GM18511 (cell line): Measurements from ENCODE around the gene CNN3.

Experiments
- ATAC-seq: cut with Tn5 transposase; IDR thresholded peaks from one replicate; pipeline ENCODE4 v1.9.1; 2021; ENCODE audit warnings: mild to moderate bottlenecking, moderate library complexity; ENCODE audit not compliant: unreplicated experiment

Gene CNN3

DNA sequence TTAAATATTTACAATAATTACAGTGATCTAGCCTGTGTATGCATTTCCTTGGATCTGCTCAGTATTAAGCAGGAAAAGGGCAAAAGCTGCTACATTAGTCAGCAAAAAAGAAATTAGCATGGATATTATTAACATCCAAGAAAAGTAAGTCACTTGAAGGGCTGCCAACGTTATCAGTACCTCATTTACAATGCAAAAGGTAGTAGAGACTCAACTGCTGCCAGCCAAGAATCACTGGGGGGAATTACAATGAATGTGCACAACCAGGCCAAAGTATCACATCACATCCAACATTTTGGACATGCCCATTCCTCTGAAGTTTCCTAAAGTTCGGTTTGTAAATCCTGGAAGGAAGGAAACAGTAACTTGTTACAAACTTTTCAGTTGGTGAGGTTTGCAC lies 1.9 kb downstream of the CNN3 start:
- ATAC-seq: no peak

DNA sequence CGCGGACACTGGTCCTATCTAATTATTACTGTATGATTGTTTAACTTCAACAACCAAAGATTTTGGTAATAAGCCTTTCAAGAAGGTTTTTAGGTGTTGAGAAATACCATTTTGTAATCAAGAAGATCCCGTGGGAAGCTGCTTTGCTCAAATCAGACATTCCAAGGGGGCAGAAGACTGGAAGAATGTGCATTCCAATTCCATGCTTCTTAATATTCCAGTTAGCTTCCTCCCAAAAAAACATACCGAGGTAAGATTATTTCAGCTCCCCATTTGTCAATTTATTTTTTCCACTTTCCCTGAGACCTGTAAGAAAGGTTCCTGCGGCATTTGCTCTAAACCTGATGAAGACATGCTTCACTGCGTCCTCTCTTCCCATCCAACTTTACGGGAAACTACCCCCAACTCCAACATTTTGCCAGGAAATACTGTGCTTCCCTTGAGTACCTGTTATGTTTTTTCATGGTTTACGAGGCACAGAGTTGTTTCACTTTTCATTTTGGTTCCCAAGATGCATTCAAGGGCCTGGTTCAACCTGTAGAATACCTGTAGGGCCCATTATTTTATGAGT lies 4.1 kb downstream of the CNN3 start:
- no peak for ATAC-seq

DNA sequence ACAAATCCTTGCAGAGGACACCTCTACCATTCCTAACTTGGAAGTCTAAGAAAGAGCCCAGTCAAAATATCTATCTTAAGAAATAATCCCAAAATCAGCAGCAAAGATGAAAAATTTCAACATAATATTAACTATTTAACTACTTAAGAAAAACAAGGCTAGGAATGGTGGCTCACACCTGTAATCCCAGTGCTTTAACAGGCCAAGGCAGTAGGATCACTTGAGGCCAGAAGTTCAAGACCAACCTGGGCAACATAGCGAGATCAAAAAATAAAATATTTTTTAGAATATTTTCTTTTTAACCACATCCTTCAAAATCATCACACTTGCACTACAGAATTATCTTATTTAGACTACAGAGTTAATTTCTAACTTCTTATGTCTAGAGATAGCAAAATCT lies 4.9 kb downstream of the CNN3 start:
- ATAC-seq: no peak

DNA sequence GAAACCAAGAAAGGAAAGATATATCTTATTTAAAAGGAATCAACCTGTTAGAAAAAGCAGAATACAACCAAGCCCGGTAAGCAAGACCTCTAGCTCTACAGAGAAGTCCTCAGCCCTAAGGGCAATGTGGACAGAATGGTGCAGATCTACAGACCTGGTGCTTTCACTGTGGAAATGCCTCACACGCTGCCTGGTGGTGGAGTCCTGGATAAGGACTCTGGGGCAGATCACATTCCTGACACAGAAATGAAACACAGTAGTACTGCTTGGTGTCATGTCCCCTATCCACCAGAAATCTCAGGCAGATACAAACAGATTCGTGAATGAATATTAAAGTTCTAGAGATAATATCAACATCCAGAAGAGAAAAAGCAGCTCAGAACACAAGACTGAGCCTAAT lies 6.8 kb downstream of the CNN3 start:
- no peak for ATAC-seq

DNA sequence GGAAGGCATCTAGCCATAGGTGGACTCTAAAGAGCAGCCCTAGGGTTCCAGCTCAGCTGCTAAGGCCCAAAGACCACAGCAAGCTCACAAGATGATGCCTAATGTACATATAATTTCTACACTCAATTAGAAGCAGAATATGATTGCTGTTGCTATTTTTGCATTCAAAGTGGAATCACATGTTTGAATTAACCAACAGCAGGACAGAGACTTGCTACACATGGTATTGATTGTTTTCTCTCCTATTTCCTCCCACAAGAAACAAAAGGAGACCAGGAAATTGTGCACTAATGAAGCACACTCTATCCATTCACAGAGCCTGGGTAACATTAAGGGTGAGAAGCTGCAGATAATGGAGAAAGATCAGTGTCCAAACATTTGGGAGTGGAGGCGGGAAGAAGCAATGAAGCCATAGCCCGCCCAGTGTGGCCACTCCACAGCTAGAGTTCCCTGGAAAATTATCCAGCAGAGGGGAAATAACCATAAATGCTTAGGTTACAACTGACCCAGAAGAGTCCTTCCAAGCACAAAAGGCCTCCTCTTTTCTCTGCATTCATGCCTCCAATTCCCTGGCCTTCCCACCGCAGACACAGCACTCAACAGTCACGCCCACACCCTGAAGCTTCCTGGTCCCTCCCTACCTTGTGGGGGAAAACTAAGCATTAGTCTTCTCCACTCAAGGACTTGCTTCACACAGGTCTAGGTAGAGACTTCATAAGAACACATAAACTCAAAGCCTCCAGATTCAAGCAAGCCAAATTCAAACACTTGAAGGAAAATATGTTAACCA lies 7.5 kb downstream of the CNN3 start:
- no peak for ATAC-seq

DNA sequence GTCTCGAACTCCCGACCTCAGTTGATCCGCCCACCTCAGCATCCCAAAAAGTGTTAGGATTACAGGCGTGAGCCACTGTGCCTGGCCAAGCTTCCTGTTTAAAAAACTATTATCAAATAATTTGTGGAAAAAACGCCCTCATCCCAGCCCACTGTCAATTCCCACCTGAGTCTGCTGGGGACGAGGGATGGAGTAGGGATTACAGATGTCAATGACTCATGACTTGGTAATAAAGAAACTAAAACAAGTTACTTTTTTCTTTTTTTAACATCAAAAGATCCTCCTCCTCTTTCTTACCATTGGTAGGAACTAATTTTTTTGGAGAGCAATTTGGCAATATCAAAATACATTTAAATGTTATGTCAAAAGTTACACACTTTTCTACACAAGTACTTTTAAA lies 9.7 kb downstream of the CNN3 start:
- no peak for ATAC-seq

DNA sequence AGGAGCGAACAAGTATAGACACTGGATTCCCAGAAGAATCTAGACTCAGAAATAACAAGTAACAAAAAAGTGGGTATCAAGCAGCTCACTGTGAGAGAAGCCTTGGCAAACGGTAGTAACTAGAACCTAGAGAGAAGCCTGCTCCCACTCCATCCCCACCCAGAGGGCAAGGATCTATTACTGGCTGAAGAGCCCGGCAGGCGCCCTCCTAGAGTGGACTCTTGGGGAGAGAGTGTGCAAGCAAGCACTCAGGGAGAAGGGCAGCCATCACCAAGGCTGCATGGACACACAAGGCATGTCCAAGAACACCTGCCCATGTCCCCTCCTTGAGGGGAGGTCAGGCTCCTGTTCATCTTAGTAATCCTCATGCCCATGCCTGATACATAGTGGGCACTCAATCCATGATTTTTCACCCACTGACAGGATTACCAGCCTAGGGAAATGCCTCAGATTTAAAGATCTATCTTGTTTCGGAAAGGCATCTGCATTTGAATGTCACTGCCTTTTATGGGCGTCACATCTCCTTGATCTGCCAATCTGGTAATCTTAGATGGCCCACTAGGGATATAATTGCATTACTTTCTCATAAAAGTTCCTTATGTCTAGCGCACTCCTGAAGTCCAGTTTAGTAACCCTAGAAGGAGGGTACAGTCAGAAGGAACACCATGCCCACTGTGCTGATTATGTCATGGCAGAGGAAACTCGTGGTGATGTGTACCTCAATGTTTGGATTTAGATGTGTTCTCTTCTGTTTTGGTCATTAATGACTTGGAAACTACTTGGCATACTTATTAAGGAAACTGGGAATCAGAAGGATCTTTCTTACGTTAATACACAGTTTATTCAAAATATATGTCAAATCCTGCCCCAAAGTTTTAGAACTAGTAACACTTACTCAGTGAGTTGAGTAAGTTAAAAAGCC lies 14.4 kb downstream of the CNN3 start:
- ATAC-seq: no peak

DNA sequence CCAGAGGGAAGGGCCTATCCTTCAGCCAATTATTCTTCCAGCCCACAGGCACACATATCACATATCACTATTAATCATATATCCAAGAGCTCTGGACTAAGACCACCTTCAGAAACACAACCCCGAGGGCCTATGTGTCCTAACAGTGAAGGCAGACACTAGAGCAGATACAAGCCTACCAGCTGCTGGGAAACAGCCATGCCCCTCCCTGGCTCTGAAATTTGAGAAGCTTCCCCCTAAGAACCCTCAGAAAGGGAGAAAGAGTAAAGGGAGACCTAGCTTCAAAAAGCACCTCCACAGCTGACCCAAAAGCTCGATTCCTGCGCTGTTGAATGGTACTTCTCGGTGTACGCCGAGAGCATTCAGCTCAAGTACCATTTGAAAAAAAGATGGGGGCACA lies 17.4 kb downstream of the CNN3 start:
- no peak for ATAC-seq

DNA sequence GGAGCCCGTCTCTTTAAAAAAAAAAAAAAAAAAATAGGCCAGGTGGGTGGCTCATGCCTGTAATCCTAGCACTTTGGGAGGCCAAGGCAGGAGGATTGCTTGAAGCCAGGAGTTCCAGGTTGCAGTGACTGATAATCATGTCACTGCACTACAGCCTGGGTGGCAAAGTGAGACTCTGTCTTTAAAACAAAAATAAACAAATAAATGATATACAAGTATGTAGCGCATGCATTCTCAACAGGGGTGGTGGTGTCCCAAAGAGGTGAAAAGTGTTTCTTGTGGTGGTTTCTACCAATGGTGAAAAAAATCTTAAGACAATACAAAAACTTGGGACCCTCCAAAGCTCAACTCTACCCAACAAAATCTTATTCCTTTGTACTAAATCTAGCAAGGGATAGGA lies 17.9 kb downstream of the CNN3 start:
- ATAC-seq: no peak

DNA sequence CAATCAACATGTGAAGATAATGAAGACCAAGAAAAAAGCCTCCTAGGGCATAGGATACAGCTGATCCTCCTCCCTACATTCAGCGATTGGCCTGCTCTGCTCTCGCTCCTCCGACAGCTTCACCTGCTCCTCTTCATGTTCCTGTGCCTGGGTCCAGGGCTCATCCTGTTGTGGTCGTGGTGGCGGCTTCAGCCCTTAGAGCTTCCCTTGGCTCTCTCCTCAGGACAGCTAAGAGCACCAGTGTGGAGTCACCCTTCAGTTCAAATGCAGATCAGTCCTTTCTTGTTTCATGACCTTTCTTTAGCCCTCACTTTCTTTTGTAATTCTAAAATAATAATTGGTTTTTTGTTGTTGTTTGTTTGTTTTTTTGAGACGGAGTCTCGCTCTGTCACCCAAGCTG lies 18.7 kb downstream of the CNN3 start:
- ATAC-seq: no peak

DNA sequence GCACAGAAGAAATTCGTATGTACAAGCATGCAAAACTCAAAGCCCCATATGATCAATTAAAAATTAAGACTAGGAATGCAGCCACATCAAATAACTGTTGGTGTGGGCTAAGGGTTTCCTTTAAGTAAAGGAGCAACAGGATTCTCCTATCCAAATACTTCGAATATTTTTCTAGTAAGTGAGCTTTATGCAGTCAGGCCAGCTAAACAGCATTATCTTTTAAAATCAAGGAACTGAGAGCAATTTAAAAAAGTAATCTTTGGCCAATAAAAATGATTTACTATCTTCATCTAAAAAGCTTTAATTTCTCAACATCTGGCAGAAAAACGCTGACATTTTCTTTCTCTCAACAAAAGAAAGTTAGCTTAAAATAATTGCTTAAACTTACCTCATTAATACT lies 19.8 kb downstream of the CNN3 start:
- no peak for ATAC-seq

DNA sequence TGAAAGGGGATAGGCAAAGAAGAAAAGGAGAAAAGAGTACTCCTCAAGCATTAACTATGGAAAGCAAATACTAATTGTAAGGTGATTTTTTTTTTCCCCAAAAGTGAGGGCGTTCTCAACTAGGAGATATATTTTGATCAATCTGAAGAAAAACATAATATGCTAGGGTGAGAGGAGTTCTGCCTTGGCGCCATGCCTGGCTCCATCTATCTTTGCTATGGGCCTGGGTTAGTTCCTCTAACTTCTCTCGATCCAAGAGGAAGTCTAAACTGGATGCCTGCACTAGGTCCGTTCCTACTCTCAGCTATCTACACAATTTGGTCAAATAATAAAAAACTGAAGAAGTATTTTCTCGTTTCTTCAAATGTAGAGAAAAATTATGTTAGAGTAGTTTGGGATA lies 20.5 kb downstream of the CNN3 start:
- no peak for ATAC-seq

DNA sequence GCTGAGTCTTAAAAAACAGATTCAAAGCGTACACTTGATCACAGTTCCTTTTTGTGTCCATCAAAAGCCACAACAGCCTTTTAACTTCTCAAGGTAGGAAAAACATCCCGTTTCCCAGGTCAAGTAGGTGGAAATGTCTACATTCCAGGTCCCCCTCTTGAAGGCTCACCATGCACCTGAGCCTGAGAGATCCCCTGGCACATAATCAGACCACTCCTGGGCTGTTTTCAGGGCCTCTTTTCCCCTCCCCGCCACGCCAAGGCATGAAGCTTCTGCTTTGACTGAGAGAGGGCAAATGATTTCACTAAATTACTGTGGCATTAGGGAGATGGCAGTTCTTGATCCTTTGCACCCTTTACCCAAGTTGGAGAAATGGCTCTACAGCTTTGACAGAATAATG lies 21.7 kb downstream of the CNN3 start:
- no peak for ATAC-seq

DNA sequence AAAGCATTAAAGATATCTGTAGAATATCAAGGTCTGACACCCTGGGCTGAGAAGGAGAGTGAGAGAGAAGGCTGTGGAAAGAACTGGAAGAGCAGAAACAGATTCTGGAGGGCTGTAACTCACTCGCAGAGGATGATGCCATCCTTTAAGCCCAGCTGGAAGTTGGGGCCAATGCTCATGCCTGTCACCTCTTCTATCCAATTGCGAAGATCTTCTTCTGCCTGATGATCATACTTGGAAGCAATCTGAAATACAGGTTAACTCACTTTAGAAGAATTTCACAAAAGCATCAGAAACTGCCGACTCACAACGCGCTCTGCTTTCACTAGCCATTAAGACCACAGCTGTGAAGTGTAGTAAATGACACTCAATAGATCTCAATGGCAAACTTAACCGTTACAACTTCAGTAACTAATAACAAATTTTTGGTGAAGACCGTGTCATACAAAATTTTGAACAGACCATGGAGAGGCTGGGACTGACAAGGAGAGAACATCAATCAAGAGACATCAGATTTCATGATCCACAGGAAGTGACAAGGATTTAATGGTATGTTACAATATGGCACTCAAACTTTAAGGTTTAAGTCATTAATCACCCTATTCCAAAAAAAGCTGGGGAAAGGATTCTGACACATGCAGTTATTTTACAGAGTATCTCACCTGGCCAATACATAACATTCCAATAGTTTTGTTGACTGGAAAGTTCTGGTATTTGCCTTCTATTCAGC lies 23.5 kb downstream of the CNN3 start:
- no peak for ATAC-seq

DNA sequence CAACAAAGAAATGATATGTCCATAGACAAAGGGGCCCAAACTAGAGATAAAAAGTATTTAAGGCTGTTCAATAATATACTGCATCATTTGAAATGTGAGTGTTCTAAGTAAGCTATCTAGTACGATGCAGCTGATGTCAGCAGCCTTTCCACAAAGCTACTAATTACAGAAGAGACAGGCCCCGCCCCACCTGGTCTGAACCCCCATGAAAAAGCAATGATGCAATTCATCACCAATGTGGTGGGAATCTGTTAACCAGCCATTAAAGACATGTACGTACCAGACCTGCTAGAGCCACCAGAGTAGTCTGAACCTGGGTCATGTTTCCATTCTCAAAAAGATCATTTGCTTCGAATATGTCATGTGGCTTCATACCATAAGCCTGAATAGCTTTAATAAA lies 25.1 kb downstream of the CNN3 start:
- no peak for ATAC-seq

DNA sequence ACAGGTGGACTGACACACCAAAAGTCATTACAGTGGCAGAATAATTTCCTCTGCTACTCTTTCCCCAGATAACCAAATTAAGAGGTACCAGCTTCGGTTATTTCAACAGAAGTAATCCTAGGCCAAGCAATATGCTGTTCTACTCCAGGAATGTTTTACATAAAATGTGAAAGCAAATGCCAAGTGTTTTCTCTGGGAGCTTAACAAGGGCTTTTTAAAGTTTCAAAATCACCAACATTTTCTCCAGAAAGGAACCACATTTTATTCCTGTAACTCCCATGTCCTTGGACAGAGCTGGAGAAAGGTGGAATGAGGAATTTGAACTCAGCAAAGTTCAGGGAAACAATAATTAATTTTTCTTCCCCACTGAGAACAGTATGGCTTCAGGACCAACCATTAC lies 27.2 kb downstream of the CNN3 start:
- ATAC-seq: no peak

DNA sequence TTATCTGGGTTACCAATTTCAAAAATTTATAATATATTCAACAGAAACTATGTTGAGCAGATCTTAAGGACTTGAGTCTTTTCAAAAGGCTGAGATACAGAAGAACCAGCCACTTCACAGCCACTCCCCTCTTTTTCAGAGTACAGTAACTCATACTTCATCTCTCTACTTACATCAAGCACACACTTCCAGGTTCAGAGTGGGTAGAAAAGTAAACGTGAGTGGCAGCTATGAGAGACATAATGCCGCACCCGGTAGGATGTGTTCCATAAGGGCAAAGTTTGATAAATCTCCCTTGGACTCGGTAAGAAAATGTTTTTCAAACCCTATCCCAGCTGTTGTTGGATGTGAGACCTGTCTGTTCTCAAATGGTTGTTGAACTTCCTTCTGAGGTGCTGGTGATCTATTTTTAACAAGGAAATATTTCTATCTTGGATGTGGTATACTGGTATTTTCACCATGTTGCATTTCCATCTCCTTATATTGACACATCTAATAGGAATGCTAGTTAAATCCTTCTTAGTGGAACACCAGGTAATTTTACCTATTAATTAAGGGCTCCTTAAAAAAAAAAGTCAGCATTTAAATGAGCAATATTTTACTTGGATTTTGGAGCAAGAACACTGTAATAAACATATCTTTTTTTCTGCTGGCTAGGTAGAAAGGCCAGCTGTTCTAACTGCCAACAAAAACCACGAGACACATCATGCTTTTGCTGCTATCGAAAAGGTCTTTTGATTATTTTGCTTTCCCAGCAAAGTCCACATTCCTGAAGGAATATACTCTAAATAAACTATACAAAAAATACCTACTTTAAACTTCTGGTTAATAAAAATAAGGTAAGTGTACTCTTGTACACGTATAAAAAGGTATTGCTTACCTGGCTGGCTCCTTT lies 28.2 kb downstream of the CNN3 start:
- no peak for ATAC-seq

DNA sequence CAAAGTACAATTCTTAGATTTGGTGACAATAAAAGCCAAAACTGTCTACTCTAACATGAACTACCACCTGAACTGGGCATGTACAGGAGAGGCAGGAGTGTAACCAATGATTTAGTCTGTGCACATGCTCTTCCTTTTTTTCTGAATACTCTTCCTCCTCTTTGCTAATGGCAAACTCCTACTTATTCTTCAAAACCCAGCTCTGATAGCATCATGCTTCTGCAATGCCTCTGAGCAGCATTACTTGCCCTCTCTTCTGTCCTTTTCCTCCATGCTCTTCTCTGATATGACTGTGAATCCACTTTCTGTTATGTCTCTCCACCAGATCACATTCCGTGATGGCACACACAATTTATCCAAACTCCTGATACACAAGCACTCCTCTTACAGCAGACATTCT lies 31.4 kb downstream of the CNN3 start:
- no peak for ATAC-seq

DNA sequence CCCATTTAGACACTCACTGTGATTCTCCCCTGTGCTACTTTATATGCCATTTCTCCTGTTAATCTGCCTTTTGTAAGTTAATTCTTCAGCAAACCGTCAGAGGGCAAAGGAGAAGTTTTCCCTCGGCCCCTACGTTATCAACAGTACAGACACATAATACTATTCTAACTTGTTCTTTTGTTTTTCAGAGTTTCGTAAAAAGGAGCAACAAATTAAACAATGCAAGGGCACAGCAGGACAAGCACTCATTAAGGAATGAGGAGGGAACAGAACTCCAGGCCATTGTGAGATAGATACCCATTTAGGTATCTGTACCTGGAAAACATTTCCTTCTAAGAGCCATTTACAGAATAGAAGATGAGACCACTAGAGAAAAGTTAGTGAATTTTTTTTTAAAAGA lies 32.3 kb downstream of the CNN3 start:
- no peak for ATAC-seq

DNA sequence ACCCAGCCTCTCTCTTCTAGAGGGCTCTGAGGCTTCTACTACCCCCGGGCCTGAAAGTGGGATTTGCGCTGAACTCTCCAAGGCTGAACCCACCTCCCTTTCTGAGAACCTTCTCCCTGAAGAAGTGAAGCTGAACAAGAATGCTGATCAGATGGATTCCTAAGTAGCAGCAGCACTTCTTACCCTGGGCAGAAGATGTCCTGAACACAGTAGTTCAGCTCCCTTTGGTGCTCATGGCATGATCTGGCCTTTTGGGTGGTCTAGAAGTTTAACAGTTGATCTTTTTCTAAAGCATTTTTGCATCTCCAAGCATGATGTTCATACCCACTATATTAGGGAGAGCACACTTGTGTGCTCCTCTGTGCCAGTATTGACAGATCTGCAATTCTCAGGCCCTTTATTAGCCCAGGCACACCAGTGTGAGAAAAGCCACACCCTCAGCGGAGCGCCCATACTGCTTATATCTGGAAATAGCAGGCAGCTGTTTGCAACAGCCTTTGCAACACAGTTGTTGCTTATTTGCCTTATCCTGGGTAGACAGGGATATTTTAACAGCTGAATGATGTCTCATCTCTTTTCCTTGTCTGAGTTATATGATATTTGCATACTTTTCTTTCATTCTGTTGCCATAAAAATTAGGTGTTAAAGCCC lies 34.2 kb downstream of the CNN3 start:
- ATAC-seq: no peak
